ENCODE measurements around the gene SLC2A9. TPM values are rescaled to one million over a fixed set of nuclear protein-coding genes. Genes with fewer than 3 reads are reported as not detected.
"Not testable (repeated sequence)": the region's sequence is repeated elsewhere in the genome, so short reads cannot be mapped to it uniquely, and the experiment has no call there.

Gene SLC2A9
- total RNA-seq, 4 donors from 2014 or later = 8.0 to 18.7 (median 11.5) TPM

DNA sequence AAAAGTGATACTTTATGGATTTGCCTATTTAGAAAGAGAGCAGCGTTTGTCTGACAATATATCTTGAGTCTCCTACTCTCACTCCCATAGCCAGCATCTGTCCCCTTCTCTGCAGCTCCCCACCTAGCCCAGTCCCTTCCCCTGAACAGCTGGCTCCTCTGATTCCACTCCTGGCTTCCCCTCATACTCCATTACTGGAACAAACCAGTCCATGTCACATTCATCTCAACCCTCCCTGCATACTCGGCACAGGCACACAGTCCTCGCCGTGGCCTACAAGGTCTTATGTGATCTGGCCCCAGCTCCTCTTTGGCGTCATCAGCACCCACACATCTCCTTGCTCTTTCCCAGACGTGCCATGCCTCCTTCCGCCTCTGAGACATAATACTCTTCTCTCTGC, 36.7 kb downstream of the SLC2A9 start:
- no peak overlapping the region for H3K4me3 ChIP-seq
- H3K27ac ChIP-seq = no peak overlapping the region
- peaks cover 0 to 67% (median 4%) of the 10 kb centered on the region in 3 donors for H3K36me3 ChIP-seq
- H3K27me3 ChIP-seq = no peaks in the 10 kb centered on the region
- no peak for DNase-seq
- intact Hi-C loops (cut with DNase I) = no loop called here
- TF ChIP-seq, protein P1, sequence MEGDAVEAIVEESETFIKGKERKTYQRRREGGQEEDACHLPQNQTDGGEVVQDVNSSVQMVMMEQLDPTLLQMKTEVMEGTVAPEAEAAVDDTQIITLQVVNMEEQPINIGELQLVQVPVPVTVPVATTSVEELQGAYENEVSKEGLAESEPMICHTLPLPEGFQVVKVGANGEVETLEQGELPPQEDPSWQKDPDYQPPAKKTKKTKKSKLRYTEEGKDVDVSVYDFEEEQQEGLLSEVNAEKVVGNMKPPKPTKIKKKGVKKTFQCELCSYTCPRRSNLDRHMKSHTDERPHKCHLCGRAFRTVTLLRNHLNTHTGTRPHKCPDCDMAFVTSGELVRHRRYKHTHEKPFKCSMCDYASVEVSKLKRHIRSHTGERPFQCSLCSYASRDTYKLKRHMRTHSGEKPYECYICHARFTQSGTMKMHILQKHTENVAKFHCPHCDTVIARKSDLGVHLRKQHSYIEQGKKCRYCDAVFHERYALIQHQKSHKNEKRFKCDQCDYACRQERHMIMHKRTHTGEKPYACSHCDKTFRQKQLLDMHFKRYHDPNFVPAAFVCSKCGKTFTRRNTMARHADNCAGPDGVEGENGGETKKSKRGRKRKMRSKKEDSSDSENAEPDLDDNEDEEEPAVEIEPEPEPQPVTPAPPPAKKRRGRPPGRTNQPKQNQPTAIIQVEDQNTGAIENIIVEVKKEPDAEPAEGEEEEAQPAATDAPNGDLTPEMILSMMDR (IDR thresholded peaks at IDR 0.05) = no peak
- no peak for TF ChIP-seq POLR2A (IDR thresholded peaks at IDR 0.05)
- WGBS, 2 donors = 92 to 96% methylated on average over 7 of the region's 7 CpGs
- H3K9me3 ChIP-seq = no peaks in the 10 kb centered on the region
- peaks cover 0 to 9% (median 0%) of the 10 kb centered on the region in 3 donors for H3K4me1 ChIP-seq

DNA sequence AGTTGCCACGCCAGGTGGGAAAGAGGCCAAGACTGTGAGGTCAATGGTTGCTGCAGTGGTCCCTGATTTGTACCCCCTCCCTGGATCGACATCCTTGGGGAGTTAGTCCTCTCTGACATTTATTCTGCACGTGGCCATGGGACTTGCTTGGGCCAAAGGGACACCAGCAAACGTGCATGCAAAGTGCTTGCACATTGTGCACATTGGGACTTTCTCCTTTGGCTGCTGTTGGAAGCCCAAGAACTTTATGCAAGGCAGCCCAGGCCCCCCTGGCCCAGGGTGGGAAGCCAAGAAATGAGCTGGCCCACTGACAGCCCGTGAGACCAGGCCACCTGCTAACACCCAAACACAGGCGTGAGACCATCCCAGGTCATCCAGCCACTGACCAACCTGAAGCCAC, 38.1 kb downstream of the SLC2A9 start:
- DNase-seq = no peak
- intact Hi-C loops (cut with DNase I) = no loop called here
- 70 to 82% methylated on average over 3 to 5 of the region's 6 CpGs for WGBS, 2 donors
- Histone ChIP-seq H3K27ac (no peak overlapping the region), H3K9me3 (no peaks in the 10 kb centered on the region), H3K4me3 (no peak overlapping the region), H3K36me3 (peaks cover 0 to 77% (median 4%) of the 10 kb centered on the region in 3 donors), H3K4me1 (peaks cover 0 to 6% (median 0%) of the 10 kb centered on the region in 3 donors), H3K27me3 (no peaks in the 10 kb centered on the region)
- TF ChIP-seq, protein P1 (IDR thresholded peaks at IDR 0.05) = no peak
- TF ChIP-seq POLR2A (IDR thresholded peaks at IDR 0.05) = no peak

DNA sequence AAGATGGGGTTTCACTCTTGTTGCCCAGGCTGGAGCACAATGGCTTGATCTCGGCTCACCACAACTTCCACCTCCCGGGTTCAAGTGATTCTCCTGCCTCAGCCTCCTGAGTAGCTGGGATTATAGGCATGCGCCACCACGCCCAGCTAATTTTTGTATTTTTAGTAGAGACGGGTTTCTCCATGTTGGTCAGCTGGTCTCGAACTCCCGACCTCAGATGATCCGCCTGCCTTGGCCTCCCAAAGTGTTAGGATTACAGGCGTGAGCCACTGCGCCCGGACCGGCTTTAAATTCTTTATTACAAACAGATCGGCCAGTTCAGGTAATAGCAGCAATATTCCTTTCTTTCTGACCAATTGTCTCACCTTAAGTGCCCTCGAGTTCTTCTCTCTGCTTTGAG, 39.4 kb downstream of the SLC2A9 start:
- H3K9me3 ChIP-seq; H3K27me3 ChIP-seq; DNase-seq; H3K4me3 ChIP-seq; H3K27ac ChIP-seq; intact Hi-C loops (cut with DNase I); H3K4me1 ChIP-seq: not testable (repeated sequence)
- peaks cover 0 to 77% (median 4%) of the 10 kb centered on the region in 3 donors for H3K36me3 ChIP-seq
- WGBS, 2 donors = 97 to 98% methylated on average over 14 of the region's 14 CpGs

DNA sequence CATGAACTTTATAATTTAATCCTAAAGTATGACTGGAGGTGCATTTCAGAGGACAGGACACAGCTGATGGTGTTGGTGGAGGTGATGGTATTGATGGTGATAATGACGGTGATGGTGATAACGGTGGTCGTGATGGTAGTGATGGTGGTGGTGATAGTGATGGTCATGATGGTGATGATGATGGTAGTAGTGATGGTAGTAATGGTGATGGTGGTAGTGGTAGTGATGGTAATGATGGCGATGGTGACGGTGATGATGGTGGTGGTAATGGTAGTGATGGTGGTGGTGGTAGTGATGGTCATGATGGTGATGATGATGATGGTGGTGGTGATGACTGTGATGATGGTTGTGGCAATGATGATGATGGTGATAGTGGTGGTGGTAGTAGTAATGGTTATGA, 40.4 kb downstream of the SLC2A9 start:
- Histone ChIP-seq H3K4me1 (no peaks in the 10 kb centered on the region), H3K36me3 (peaks cover 0 to 76% (median 4%) of the 10 kb centered on the region in 3 donors), H3K27ac (no peak overlapping the region), H3K27me3 (no peaks in the 10 kb centered on the region), H3K4me3 (no peak overlapping the region), H3K9me3 (no peaks in the 10 kb centered on the region)
- intact Hi-C loops (cut with DNase I) = no loop called here
- DNase-seq = no peak
- WGBS, 2 donors = 97 to 98% methylated on average over 5 of the region's 5 CpGs
- TF ChIP-seq, protein P1 (IDR thresholded peaks at IDR 0.05) = no peak
- TF ChIP-seq POLR2A (IDR thresholded peaks at IDR 0.05) = no peak

DNA sequence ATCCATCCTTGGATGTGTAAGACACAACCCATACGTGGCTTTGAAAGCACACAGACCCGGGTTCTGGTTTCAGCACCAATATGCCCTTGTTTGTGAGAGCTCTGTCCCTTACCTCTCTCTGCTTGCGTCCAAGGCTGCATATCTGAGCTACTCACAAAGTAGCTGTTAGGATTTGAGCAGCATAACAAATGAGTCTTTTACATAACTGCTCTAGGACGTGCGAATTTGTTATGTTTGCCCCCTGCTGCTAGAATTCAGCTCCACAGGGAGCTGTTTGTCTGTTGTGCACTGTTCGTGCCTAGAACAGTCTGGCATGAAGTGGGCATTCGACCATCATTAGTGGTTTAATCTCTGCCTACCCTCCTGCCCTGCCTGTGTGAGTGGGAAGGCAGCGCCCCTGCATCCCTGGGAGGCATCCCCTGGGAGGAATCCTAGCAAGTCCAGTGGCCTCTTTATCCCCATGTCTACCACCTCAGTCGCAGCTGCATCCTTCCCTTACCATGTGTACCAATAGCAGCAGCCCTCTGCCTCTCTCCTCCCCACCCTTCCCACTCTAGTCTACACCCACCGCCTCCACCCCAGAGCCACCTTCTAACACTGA, 42.1 kb downstream of the SLC2A9 start:
- TF ChIP-seq POLR2A (IDR thresholded peaks at IDR 0.05) = no peak
- TF ChIP-seq, protein P1 (IDR thresholded peaks at IDR 0.05) = no peak
- no peaks in the 10 kb centered on the region for H3K9me3 ChIP-seq
- H3K4me3 ChIP-seq = no peak overlapping the region
- no peaks in the 10 kb centered on the region for H3K4me1 ChIP-seq
- peaks cover 0 to 67% (median 4%) of the 10 kb centered on the region in 3 donors for H3K36me3 ChIP-seq
- DNase-seq = no peak
- no peak overlapping the region for H3K27ac ChIP-seq
- H3K27me3 ChIP-seq = no peaks in the 10 kb centered on the region
- intact Hi-C loops (cut with DNase I) = no loop called here
- WGBS, 2 donors = 62% methylated on average over 10 of the region's 10 CpGs
